SK-N-SH treated with all-trans-retinoic acid at 6 μM for 48 hours (cell line): ENCODE measurements around the gene TMPRSS4.

Experiments
- ARNTL ChIP-seq: fragments of 450-650 bp; formaldehyde crosslinking; IDR thresholded peaks from 2 replicates; pipeline ENCODE4 v1.5.0; 2020; ENCODE audit warnings: low read depth, mild to moderate bottlenecking, moderate library complexity, borderline replicate concordance
- CSDC2 ChIP-seq: fragments of 250-450 bp; sonication (Bioruptor Pico); IDR thresholded peaks from 2 replicates; pipeline ENCODE4 v1.5.0; 2020; ENCODE audit warnings: mild to moderate bottlenecking, moderate library complexity
- ESRRG ChIP-seq: fragments of 250-450 bp; sonication (Bioruptor Pico); IDR thresholded peaks from 2 replicates; pipeline ENCODE4 v1.6.1; 2021; ENCODE audit warnings: mild to moderate bottlenecking
- ISL1 ChIP-seq: fragments of 250-450 bp; sonication (Bioruptor Pico); IDR thresholded peaks from 2 replicates; pipeline ENCODE4 v2.1.2; 2022; ENCODE audit warnings: mild to moderate bottlenecking, moderate library complexity
- RARB ChIP-seq: fragments of 250-450 bp; sonication (Bioruptor Pico); IDR thresholded peaks from 2 replicates; pipeline ENCODE4 v1.8.0; 2021; ENCODE audit warnings: mild to moderate bottlenecking, moderate library complexity
- TOX ChIP-seq: fragments of 250-450 bp; sonication (Bioruptor Pico); IDR thresholded peaks from 2 replicates; pipeline ENCODE4 v1.8.0; 2021; ENCODE audit warnings: mild to moderate bottlenecking, moderate library complexity, borderline replicate concordance
- ZC3H10 ChIP-seq: fragments of 250-450 bp; sonication (Bioruptor Pico); IDR thresholded peaks from 2 replicates; pipeline ENCODE4 v1.5.1; 2021; ENCODE audit warnings: mild to moderate bottlenecking, moderate library complexity
- ZFP30 ChIP-seq: fragments of 450-650 bp; formaldehyde crosslinking; IDR thresholded peaks from 2 replicates; pipeline ENCODE4 v1.5.0; 2022; ENCODE audit warnings: mild to moderate bottlenecking, moderate library complexity
- ZNF565 ChIP-seq: fragments of 450-650 bp; formaldehyde crosslinking; conservative IDR thresholded peaks from 2 replicates; pipeline ENCODE4 v1.5.0; 2020; ENCODE audit warnings: low read depth, mild to moderate bottlenecking, moderate library complexity
- TF ChIP-seq, protein P1 (sequence below): fragments of 250-450 bp; sonication (Bioruptor Pico); IDR thresholded peaks from 2 replicates; pipeline ENCODE4 v1.5.1; 2020; ENCODE audit warnings: low read depth, mild to moderate bottlenecking, moderate library complexity
- TF ChIP-seq, protein P2 (sequence below): fragments of 250-450 bp; sonication (Bioruptor Pico); IDR thresholded peaks from 2 replicates; pipeline ENCODE4 v1.5.1; 2021; ENCODE audit warnings: mild to moderate bottlenecking, moderate library complexity
- TF ChIP-seq, protein P3 (sequence below): fragments of 250-450 bp; sonication (Bioruptor Pico); IDR thresholded peaks from 2 replicates; pipeline ENCODE4 v1.8.0; 2020; ENCODE audit warnings: mild to moderate bottlenecking, moderate library complexity, borderline replicate concordance
- TF ChIP-seq, protein P4 (sequence below): fragments of 250-450 bp; sonication (Bioruptor Pico); IDR thresholded peaks from 2 replicates; pipeline ENCODE4 v1.5.0; 2020; ENCODE audit warnings: mild to moderate bottlenecking, moderate library complexity

DNA sequence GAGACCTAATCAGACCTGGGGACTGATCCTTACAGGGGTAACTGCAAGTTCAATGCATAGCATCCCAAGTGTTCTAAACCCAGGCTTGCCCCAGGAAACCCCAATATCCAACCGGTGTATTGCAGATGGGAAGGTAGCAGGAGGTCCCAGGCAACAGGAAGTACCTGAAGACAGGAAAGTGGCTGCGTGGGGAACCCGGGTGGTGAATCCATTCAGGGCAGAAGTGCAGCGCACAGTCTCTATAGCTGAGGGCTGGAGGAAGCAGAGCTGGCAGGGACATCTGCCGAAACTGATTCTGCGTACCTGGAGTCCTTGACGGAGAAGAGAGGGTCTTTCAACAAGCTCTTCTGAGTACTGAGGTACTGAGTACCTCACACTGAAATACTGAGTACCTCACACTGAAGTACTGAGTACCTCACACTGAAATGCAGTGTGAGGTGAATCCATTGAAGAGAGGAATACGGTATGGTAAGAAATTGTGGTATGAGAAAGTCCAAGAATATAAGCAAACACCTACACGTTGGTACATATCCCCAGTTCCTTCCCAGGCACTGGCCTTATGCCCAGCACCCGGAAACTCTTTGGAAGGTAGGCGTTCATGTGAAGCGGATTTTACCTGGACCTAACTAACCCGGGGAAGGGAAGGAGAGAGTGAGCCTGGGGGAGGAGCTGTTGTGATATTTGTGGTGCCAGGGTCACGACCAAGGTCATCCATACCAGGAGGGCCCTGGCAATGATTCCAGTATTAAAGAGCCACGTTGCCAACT lies 55.7 kb downstream of the TMPRSS4 start:
- TF ChIP-seq ZFP30 (CRISPR knock-in tag) (no peak), ZC3H10 (CRISPR knock-in tag) (no peak), ESRRG (no peak), ZNF565 (CRISPR knock-in tag) (no peak), ARNTL (CRISPR knock-in tag) (no peak), TOX (CRISPR knock-in tag) (no peak), CSDC2 (CRISPR knock-in tag) (no peak), RARB (CRISPR knock-in tag) (no peak), ISL1 (CRISPR knock-in tag) (no peak)
- TF ChIP-seq, protein P1, sequence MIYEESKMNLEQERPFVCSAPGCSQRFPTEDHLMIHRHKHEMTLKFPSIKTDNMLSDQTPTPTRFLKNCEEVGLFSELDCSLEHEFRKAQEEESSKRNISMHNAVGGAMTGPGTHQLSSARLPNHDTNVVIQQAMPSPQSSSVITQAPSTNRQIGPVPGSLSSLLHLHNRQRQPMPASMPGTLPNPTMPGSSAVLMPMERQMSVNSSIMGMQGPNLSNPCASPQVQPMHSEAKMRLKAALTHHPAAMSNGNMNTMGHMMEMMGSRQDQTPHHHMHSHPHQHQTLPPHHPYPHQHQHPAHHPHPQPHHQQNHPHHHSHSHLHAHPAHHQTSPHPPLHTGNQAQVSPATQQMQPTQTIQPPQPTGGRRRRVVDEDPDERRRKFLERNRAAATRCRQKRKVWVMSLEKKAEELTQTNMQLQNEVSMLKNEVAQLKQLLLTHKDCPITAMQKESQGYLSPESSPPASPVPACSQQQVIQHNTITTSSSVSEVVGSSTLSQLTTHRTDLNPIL: no peak
- TF ChIP-seq, protein P2, sequence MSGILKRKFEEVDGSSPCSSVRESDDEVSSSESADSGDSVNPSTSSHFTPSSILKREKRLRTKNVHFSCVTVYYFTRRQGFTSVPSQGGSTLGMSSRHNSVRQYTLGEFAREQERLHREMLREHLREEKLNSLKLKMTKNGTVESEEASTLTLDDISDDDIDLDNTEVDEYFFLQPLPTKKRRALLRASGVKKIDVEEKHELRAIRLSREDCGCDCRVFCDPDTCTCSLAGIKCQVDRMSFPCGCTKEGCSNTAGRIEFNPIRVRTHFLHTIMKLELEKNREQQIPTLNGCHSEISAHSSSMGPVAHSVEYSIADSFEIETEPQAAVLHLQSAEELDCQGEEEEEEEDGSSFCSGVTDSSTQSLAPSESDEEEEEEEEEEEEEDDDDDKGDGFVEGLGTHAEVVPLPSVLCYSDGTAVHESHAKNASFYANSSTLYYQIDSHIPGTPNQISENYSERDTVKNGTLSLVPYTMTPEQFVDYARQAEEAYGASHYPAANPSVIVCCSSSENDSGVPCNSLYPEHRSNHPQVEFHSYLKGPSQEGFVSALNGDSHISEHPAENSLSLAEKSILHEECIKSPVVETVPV: no peak
- TF ChIP-seq, protein P3, sequence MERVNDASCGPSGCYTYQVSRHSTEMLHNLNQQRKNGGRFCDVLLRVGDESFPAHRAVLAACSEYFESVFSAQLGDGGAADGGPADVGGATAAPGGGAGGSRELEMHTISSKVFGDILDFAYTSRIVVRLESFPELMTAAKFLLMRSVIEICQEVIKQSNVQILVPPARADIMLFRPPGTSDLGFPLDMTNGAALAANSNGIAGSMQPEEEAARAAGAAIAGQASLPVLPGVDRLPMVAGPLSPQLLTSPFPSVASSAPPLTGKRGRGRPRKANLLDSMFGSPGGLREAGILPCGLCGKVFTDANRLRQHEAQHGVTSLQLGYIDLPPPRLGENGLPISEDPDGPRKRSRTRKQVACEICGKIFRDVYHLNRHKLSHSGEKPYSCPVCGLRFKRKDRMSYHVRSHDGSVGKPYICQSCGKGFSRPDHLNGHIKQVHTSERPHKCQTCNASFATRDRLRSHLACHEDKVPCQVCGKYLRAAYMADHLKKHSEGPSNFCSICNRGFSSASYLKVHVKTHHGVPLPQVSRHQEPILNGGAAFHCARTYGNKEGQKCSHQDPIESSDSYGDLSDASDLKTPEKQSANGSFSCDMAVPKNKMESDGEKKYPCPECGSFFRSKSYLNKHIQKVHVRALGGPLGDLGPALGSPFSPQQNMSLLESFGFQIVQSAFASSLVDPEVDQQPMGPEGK (CRISPR knock-in tag): no peak
- TF ChIP-seq, protein P4, sequence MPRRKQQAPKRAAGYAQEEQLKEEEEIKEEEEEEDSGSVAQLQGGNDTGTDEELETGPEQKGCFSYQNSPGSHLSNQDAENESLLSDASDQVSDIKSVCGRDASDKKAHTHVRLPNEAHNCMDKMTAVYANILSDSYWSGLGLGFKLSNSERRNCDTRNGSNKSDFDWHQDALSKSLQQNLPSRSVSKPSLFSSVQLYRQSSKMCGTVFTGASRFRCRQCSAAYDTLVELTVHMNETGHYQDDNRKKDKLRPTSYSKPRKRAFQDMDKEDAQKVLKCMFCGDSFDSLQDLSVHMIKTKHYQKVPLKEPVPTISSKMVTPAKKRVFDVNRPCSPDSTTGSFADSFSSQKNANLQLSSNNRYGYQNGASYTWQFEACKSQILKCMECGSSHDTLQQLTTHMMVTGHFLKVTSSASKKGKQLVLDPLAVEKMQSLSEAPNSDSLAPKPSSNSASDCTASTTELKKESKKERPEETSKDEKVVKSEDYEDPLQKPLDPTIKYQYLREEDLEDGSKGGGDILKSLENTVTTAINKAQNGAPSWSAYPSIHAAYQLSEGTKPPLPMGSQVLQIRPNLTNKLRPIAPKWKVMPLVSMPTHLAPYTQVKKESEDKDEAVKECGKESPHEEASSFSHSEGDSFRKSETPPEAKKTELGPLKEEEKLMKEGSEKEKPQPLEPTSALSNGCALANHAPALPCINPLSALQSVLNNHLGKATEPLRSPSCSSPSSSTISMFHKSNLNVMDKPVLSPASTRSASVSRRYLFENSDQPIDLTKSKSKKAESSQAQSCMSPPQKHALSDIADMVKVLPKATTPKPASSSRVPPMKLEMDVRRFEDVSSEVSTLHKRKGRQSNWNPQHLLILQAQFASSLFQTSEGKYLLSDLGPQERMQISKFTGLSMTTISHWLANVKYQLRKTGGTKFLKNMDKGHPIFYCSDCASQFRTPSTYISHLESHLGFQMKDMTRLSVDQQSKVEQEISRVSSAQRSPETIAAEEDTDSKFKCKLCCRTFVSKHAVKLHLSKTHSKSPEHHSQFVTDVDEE (CRISPR knock-in tag): no peak
